HuH-7.5 (cell line): ENCODE measurements around the gene PSMA4.
"Not testable (repeated sequence)": the region's sequence is repeated elsewhere in the genome, so short reads cannot be mapped to it uniquely, and the experiment has no call there.

Source experiments
- DNase-seq: peaks from one replicate; pipeline ENCODE4 v3.0.0; 2011; ENCODE audit warnings: low spot score

PSMA4 gene

GRCh38 chr15:78540141-78540870 is at the start of gene PSMA4:
TSS of gene PSMA4 (plus strand) at chr15:78540444. CDS start at chr15:78541928, 1,484 bp downstream.
- DNase-seq, result peak; percentile 94

- DNase-seq, result no peak
Measured at GRCh38 chr15:78492872-78493271, 47.4 kb upstream of the PSMA4 start.

- no peak for DNase-seq
Measured at GRCh38 chr15:78501857-78502256, 38.4 kb upstream of the PSMA4 start.

GRCh38 chr15:78502641-78503040 is 37.6 kb upstream of the PSMA4 start:
- no peak for DNase-seq

- DNase-seq, result peak; percentile 97
Measured at GRCh38 chr15:78506971-78507830, 33.0 kb upstream of the PSMA4 start, which contains the start of gene HYKK. TSS of gene HYKK (plus strand) at chr15:78507577. CDS start at chr15:78513089, 5,512 bp downstream.

GRCh38 chr15:78507831-78508160 is 32.4 kb upstream of the PSMA4 start:
- no peak for DNase-seq

GRCh38 chr15:78508272-78508671 is 32.0 kb upstream of the PSMA4 start:
- no peak for DNase-seq

- no peak for DNase-seq
Measured at GRCh38 chr15:78509726-78510312, 30.4 kb upstream of the PSMA4 start.

GRCh38 chr15:78520035-78520434 is 20.2 kb upstream of the PSMA4 start:
- DNase-seq, result not testable (repeated sequence)

GRCh38 chr15:78524230-78524629 is 16.0 kb upstream of the PSMA4 start:
- no peak for DNase-seq

- DNase-seq, result no peak
Measured at GRCh38 chr15:78527325-78527724, 12.9 kb upstream of the PSMA4 start.

- no peak for DNase-seq
Measured at GRCh38 chr15:78533331-78533730, 6.9 kb upstream of the PSMA4 start.

GRCh38 chr15:78536134-78536533 is 4.1 kb upstream of the PSMA4 start:
- DNase-seq, result no peak

GRCh38 chr15:78537266-78537905 is 2.9 kb upstream of the PSMA4 start:
- DNase-seq, result no peak

- no peak for DNase-seq
Measured at GRCh38 chr15:78538358-78538757, 1.9 kb upstream of the PSMA4 start.

- DNase-seq, result not testable (repeated sequence)
Measured at GRCh38 chr15:78539464-78540140, 642 bp upstream of the PSMA4 start.

- DNase-seq, result no peak
Measured at GRCh38 chr15:78540871-78541743, 863 bp downstream of the PSMA4 start.

- DNase-seq, result no peak
Measured at GRCh38 chr15:78541744-78542034, 1.4 kb downstream of the PSMA4 start.

GRCh38 chr15:78542647-78543046 is 2.4 kb downstream of the PSMA4 start:
- no peak for DNase-seq

GRCh38 chr15:78550194-78550593 is 9.9 kb downstream of the PSMA4 start:
- no peak for DNase-seq

GRCh38 chr15:78550815-78551214 is 10.6 kb downstream of the PSMA4 start:
- DNase-seq, result no peak
